ENCODE data around the gene RAP1A.

Gene RAP1A

GRCh38 chr1:111596499-111596898 is 23.1 kb upstream of the RAP1A start:
- H3K4me3 ChIP-seq (ENCODE audit: low read depth, low read length): no peak overlapping the region
- in situ Hi-C loops (cut with HindIII; ENCODE audit: low sequenced_read_pairs): no loop called here
- no peak for DNase-seq (ENCODE audit: low read depth)
- TF ChIP-seq CTCF (IDR thresholded peaks at IDR 0.05; ENCODE audit: low read depth, low read length, missing control alignments): no peak

GRCh38 chr1:111597426-111597825 is 22.2 kb upstream of the RAP1A start:
- in situ Hi-C loops (cut with HindIII; ENCODE audit: low sequenced_read_pairs): no loop called here
- no peak overlapping the region for H3K4me3 ChIP-seq (ENCODE audit: low read depth, low read length)

GRCh38 chr1:111598544-111598943 is 21.0 kb upstream of the RAP1A start:
- in situ Hi-C loops (cut with HindIII; ENCODE audit: low sequenced_read_pairs): no loop called here
- H3K4me3 ChIP-seq (ENCODE audit: low read depth, low read length): no peak overlapping the region
- no peak for DNase-seq (ENCODE audit: low read depth)
- TF ChIP-seq CTCF (IDR thresholded peaks at IDR 0.05; ENCODE audit: low read depth, low read length, missing control alignments): no peak

More at GRCh38 chr1:111597426-111597825, 22.2 kb upstream of the RAP1A start:
- no peak for TF ChIP-seq CTCF (IDR thresholded peaks at IDR 0.05; ENCODE audit: low read depth, low read length, missing control alignments)
- no peak for DNase-seq (ENCODE audit: low read depth)

GRCh38 chr1:111599781-111600693 is 19.6 kb upstream of the RAP1A start:
- no peak overlapping the region for H3K4me3 ChIP-seq (ENCODE audit: low read depth, low read length)
- no peak for TF ChIP-seq CTCF (IDR thresholded peaks at IDR 0.05; ENCODE audit: low read depth, low read length, missing control alignments)
- in situ Hi-C loops (cut with HindIII; ENCODE audit: low sequenced_read_pairs): no loop called here

DNA sequence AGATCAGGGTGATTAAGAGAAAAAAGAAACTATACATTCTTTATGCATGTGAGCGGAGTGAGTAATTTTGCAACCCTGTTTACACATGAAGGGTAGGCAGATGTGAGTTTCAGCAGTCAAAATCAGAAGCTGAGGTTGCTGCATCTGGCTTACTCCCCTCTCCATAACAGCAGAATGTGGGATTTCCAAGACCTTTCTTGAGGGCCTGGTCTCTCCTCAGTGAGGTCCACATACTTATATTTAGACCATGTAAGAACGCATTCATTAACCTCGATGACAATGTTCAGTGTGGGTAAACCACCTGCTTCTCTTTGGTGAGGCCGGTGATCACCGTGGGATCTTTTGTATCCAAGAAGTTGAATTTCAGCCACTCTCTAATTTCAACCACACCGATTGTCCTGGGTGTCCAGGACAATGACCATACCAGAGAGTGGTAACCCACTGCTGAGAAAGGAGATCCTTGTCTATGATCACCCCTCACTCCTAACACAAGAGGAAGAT is 18.7 kb upstream of the RAP1A start:
- H3K4me3 ChIP-seq (ENCODE audit: low read depth, low read length): no peak overlapping the region
- no peak for DNase-seq (ENCODE audit: low read depth)
- in situ Hi-C loops (cut with HindIII; ENCODE audit: low sequenced_read_pairs): no loop called here
- no peak for TF ChIP-seq CTCF (IDR thresholded peaks at IDR 0.05; ENCODE audit: low read depth, low read length, missing control alignments)

More at GRCh38 chr1:111599781-111600693, 19.6 kb upstream of the RAP1A start:
- DNase-seq (ENCODE audit: low read depth): no peak

DNA sequence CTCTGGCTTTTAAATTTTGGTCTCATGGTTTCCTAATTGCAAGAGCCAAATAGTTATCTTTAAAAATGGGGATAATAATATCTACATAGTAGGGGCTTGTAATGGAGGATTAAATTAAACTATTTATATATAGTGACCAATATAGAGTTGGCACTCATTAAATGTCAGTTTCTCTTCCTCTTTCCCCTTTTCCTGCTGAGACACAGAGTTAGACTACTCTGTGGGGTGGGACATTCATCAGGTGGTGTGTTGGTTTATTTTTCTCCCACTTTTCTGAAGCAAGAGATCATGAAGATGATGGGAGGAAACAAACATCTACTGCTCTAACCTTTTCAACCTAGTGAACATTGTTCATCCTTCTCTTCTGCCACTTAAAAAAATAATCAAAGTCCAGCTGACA is 17.3 kb upstream of the RAP1A start:
- no peak overlapping the region for H3K4me3 ChIP-seq (ENCODE audit: low read depth, low read length)

More for the DNA sequence above, 17.3 kb upstream of the RAP1A start:
- in situ Hi-C loops (cut with HindIII; ENCODE audit: low sequenced_read_pairs): no loop called here
- no peak for DNase-seq (ENCODE audit: low read depth)
- TF ChIP-seq CTCF (IDR thresholded peaks at IDR 0.05; ENCODE audit: low read depth, low read length, missing control alignments): no peak
